MCF 10A (cell line): ENCODE data around the gene SSC5D. TPM values are rescaled to one million over a fixed set of nuclear protein-coding genes. Genes with fewer than 3 reads are reported as not detected.

ENCODE experiments used
- BruUV-seq: library from RNA; stranded (reverse); fragments of 400-500 nt; replicated peaks from 2 replicates; lab custom pipeline; 2021; lab: Mats Ljungman, UMichigan
- CTCF ChIA-PET: fragments of 300-600 bp; sonication (Branson Sonifier 250); formaldehyde crosslinking; extraction: SDS; loops from one replicate; lab custom pipeline; 2021; ENCODE audit warnings: antibody characterized with exemption, inconsistent platforms; lab: Yijun Ruan, JAX
- POLR2A ChIA-PET: fragments of 300-600, 350-650 bp; sonication (Branson Sonifier 250); formaldehyde crosslinking; extraction: SDS; loops from one replicate; lab custom pipeline; 2020; ENCODE audit warnings: antibody characterized with exemption, inconsistent platforms; lab: Yijun Ruan, JAX
- DNase-seq: peaks from one replicate; pipeline ENCODE4 v3.0.0-alpha.2; 2018; ENCODE audit not compliant: unreplicated experiment
- H3K27ac Mint-ChIP-seq: one replicate; pipeline ENCODE4 v1.8.0; 2022; ENCODE audit warnings: mild to moderate bottlenecking, low read depth, mixed read lengths; ENCODE audit not compliant: unreplicated experiment
- H3K27me3 Mint-ChIP-seq: one replicate; pipeline ENCODE4 v1.8.0; 2022; ENCODE audit warnings: mixed read lengths; ENCODE audit not compliant: insufficient read depth, unreplicated experiment
- H3K36me3 Mint-ChIP-seq: one replicate; pipeline ENCODE4 v1.8.0; 2022; ENCODE audit warnings: mild to moderate bottlenecking, moderate library complexity, mixed read lengths; ENCODE audit not compliant: insufficient read depth, unreplicated experiment
- H3K4me1 Mint-ChIP-seq: one replicate; pipeline ENCODE4 v1.8.0; 2022; ENCODE audit warnings: mixed read lengths; ENCODE audit not compliant: insufficient read depth, unreplicated experiment
- H3K4me3 Mint-ChIP-seq: one replicate; pipeline ENCODE4 v1.8.0; 2022; ENCODE audit warnings: mild to moderate bottlenecking, moderate library complexity, mixed read lengths; ENCODE audit not compliant: unreplicated experiment
- H3K9me3 Mint-ChIP-seq: one replicate; pipeline ENCODE4 v1.8.0; 2022; ENCODE audit warnings: mixed read lengths; ENCODE audit not compliant: unreplicated experiment
- CTCF ChIP-seq: fragments of 200-600 bp; IDR thresholded peaks from one replicate; pipeline ENCODE4 v1.8.0; 2022; ENCODE audit warnings: antibody characterized with exemption, mild to moderate bottlenecking; ENCODE audit not compliant: unreplicated experiment
- intact Hi-C: fragments of 100-400 bp; cut with micrococcal nuclease; formaldehyde crosslinking; loops from 2 replicates; pipeline ENCODE4 v1.14.1; 2022
- total RNA-seq: library from RNA; stranded (reverse); gene quantifications from 2 replicates; pipeline ENCODE4 v1.2.3, GENCODE V29; 2022

SSC5D gene
- total RNA-seq, 1 experiment from 2014 or later, result 0.33 TPM

- POLR2A ChIA-PET, result interaction anchor here (0.8 to 3.9 kb wide), 6 partner anchors 9 to 228 kb away, joined by 3 to 46 read pairs (median 4); partner anchors contain the start of genes ISOC2, PPP6R1, UBE2S and ZNF628
- DNase-seq, result peak; percentile 83
- Mint-ChIP-seq H3K4me3 (peak overlapping the region; percentile 55), H3K27me3 (no peaks in the 10 kb centered on the region), H3K27ac (peak overlapping the region; percentile 87), H3K9me3 (no peaks in the 10 kb centered on the region), H3K4me1 (peaks cover 23% of the 10 kb centered on the region), H3K36me3 (no peaks in the 10 kb centered on the region)
- intact Hi-C loops, result no loop called here
- TSS peak; percentile 66 for BruUV-seq
- TF ChIP-seq CTCF, result no peak
- CTCF ChIA-PET, result interaction anchor here (0.5 to 3.1 kb wide), 11 partner anchors 10 to 811 kb away, joined by 3 to 20 read pairs (median 4); partner anchors contain the start of gene ZNF865
Observed at GRCh38 chr19:55486971-55487923, 989 bp upstream of the SSC5D start.

- ChIA-PET POLR2A (no interaction called here), CTCF (interaction anchor here (0.6 to 1.0 kb wide), 3 partner anchors 12 to 15 kb away, joined by 3 read pairs; no protein-coding TSS in a partner anchor)
- H3K36me3 Mint-ChIP-seq, result peaks cover under 1% of the 10 kb centered on the region
- no peak for TF ChIP-seq CTCF
- intact Hi-C loops, result no loop called here
- H3K9me3 Mint-ChIP-seq, result no peaks in the 10 kb centered on the region
- H3K27ac Mint-ChIP-seq, result no peak overlapping the region
- peaks cover 25% of the 10 kb centered on the region for H3K4me1 Mint-ChIP-seq
- H3K27me3 Mint-ChIP-seq, result no peaks in the 10 kb centered on the region
- no TSS peak for BruUV-seq
- DNase-seq, result no peak
- no peak overlapping the region for H3K4me3 Mint-ChIP-seq
Observed at GRCh38 chr19:55488986-55489710, 912 bp downstream of the SSC5D start.

GRCh38 chr19:55489711-55490477 lies 1.7 kb downstream of the SSC5D start:
- POLR2A ChIA-PET, result no interaction called here
- intact Hi-C loops, result no loop called here
- peaks cover 30% of the 10 kb centered on the region for H3K4me1 Mint-ChIP-seq
- no peak for DNase-seq
- peaks cover 5% of the 10 kb centered on the region for H3K36me3 Mint-ChIP-seq
- H3K27me3 Mint-ChIP-seq, result no peaks in the 10 kb centered on the region
- no peaks in the 10 kb centered on the region for H3K9me3 Mint-ChIP-seq
- H3K4me3 Mint-ChIP-seq, result no peak overlapping the region
- H3K27ac Mint-ChIP-seq, result no peak overlapping the region
- CTCF ChIA-PET, result interaction anchor here (0.7 to 1.0 kb wide), 4 partner anchors 12 to 172 kb away, joined by 3 to 4 read pairs (median 4); no protein-coding TSS in a partner anchor
- no TSS peak for BruUV-seq
- no peak for TF ChIP-seq CTCF
